GM12875 (cell line): Measurements from ENCODE around the gene SYNGR2.

Experiments
- H3K4me3 ChIP-seq: one replicate; pipeline ENCODE4 v1.5.1; 2011; ENCODE audit warnings: low read depth, low read length, control low read depth
- TF ChIP-seq, protein P1 (sequence below): IDR thresholded peaks from 2 replicates; pipeline ENCODE4 v1.5.1; 2011; ENCODE audit warnings: low read depth, mild to moderate bottlenecking, control low read depth, inconsistent platforms, low read length, moderate library complexity, borderline replicate concordance; ENCODE audit not compliant: insufficient read depth

Gene SYNGR2

DNA sequence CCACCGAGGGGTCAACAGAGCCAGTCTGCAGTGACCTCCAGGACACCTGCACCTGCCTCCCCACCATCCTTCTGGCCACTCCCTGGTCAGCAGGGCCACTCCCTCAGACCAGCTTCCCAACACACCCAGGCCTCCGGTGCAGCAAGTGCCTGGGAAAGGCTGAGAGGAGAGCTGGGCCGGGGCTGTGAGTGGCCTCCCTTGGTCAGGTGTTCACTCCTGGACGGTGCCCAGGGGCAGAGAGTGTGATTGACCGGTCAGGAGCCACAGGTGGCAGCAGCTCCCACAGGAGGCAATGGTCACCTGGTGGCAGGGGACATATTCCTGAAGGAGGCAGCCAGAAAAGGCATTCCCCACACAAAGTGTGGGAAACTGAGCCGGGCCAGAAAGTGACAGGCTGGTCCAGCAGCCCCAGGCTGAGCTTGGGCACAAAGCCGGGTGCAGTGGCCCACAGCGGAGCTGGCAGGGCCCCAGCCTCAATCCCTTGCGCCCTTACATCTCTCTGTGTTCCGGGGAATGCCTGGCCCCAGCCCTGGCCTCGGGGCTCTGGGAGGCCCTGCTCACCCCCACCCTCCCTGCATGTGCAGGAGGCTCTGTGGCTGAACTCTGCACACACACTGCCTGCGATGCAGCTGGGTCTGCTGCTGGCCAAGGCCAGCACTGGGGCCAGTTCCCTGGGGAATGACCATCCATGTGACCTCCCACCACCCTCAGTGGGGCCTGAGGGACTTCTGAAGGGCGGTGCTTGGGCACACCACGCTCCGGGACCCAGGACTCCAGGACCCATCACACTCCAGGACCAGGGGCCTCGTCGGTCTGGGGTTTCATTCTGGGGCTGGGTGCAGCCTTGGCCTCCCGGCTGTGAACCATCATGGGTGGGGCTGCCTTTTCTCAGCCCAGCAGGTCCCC lies 23.4 kb upstream of the SYNGR2 start:
- TF ChIP-seq, protein P1, sequence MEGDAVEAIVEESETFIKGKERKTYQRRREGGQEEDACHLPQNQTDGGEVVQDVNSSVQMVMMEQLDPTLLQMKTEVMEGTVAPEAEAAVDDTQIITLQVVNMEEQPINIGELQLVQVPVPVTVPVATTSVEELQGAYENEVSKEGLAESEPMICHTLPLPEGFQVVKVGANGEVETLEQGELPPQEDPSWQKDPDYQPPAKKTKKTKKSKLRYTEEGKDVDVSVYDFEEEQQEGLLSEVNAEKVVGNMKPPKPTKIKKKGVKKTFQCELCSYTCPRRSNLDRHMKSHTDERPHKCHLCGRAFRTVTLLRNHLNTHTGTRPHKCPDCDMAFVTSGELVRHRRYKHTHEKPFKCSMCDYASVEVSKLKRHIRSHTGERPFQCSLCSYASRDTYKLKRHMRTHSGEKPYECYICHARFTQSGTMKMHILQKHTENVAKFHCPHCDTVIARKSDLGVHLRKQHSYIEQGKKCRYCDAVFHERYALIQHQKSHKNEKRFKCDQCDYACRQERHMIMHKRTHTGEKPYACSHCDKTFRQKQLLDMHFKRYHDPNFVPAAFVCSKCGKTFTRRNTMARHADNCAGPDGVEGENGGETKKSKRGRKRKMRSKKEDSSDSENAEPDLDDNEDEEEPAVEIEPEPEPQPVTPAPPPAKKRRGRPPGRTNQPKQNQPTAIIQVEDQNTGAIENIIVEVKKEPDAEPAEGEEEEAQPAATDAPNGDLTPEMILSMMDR: no peak
- no peak overlapping the region for H3K4me3 ChIP-seq

DNA sequence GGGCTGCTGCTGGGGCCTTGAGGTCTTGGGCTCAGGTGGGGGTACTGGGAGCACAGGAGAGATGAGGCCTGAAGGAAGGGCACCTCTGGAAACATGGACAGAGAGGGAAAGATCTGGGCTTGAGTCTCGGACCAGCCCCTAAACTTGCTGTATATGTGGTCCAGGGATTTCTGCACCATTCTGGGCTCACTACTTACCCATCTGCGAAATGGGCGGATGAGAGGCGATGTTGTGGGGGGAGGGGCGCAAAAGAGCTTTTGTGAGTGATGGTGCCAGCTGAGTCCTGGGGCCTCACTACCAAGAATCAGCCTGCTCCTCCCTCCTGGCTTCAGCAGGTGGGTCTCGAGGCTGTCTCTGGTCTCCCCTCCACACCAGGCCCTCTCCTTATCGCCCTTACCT lies 21.9 kb upstream of the SYNGR2 start:
- no peak overlapping the region for H3K4me3 ChIP-seq
- TF ChIP-seq, protein P1: no peak

DNA sequence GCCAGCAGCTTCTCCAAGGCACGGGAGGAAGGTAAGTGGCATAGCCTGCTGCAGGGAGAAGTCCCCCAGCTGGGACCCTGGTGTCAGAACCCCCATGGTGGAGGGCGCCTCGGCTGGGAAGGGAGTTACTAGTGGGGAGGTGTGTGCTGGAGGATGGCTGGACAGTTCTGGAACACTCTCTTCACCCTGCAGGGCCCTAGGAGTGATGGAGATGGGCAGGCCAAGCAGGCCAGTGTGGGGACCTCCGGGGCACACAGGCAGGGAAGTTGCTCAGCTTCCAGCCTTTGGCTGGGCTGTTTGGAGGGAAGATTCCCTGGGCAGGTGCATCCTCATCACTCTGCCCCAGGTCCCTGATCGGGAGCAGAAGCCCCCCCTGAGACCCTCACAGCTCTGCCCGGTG lies 21.5 kb upstream of the SYNGR2 start:
- no peak overlapping the region for H3K4me3 ChIP-seq
- TF ChIP-seq, protein P1: no peak

DNA sequence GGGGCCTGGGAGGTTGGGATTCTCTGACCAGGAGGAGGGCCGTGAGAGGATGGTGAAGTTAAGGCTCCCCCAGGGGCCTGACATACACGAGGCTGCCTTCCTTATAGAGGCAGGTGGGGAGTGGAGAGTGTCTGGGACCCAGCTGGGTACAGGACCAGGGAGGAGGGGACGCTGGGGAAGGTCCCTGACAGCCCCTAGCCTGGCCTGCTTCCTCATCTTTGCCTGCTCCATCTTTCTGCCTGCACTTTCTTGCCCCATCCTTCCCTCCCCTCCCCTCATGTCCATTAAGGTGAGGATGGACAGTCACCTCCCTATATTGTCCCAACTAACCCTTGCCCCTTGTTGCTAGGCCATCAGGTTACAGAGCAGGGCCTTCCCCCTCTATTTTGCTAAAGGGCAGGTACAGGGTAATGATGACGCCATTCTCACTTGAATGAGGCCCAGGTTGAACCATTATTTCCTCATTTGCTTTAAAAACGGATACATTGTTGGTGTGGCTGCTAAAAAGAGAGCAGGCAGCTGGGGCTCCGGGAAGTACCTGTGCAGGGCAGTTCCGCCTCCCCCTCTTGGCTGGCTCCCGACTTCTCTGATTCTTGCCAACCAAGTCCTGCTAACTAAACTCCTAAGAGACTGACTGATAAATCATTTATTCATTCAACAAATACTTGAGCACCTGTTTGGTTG lies 20.9 kb upstream of the SYNGR2 start:
- no peak overlapping the region for H3K4me3 ChIP-seq
- TF ChIP-seq, protein P1: no peak

DNA sequence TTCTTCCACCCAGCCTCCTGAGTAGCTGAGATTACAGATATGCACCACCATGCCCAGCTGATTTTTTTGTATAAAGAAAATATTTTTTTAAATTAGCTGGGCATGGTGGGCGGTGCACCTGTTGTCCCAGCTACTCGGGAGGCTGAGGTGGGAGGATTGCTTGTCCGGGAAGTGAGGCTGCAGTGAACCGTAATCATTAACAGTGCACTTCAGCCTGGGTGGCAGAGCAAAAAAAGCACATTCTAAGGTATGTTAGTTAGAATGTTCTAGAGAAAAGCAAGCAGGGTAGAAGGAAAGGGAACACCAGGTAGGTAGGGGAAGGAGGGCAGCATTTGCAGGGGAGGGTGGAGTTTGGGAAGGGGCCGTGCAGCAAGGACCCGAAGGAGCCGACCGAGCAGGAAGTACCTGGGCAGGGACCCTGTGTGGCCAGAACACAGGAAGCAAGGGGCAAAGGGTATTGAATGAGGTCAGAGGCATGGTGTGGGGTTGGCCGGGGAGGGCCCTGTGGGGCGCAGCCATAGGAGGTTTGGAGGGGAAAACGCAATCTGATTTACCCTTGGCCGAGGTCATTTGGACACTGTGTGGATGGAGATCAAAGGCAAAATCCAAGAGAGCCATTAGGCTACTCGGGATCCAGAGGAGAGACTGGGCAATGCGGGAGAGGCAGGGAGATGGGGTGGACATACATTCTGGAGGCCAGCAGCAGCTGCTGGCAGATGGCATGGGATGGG lies 19.9 kb upstream of the SYNGR2 start:
- TF ChIP-seq, protein P1: no peak

DNA sequence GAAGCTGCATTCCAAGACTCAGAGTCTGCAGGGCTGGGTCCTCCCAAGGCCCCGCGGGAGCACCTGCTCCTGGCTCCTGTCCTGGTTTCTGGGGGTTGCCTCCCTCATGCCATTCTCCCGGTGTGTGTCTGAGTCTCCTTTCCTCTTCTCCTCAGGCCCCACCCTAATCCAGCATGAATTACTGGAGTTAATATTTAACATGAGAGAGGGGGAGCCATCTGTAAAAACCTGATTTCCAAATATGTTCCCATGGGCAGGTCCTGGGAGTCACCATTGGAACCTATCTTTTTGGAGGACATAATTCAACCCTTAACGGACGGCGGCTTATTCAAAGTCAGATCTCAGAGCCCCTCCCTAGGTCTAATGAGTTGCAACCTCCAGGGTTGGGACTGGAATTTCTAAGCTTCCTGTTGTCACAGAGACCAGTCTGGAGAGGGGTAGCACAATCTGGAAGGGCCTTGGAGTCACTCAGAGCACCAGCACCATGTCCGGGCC lies 16.8 kb upstream of the SYNGR2 start:
- TF ChIP-seq, protein P1: no peak
- H3K4me3 ChIP-seq: no peak overlapping the region

More for the DNA sequence above, 19.9 kb upstream of the SYNGR2 start:
- H3K4me3 ChIP-seq: no peak overlapping the region
